SK-N-SH (cell line): ENCODE results near the gene AMPD2. TPM values are rescaled to one million over a fixed set of nuclear protein-coding genes. Genes with fewer than 3 reads are reported as not detected.
A peak's percentile ranks its signal among the peaks of the same experiment; 100 is the strongest.

Experiments used
- CTCF ChIA-PET: fragments of 300-600, 350-600 bp; formaldehyde crosslinking; extraction: SDS; loops from one replicate; lab custom pipeline; 2021; lab: Yijun Ruan, JAX
- POLR2A ChIA-PET: fragments of 350-600 bp; sonication (Branson Sonifier 250); formaldehyde crosslinking; extraction: SDS; loops from one replicate; lab custom pipeline; 2020; ENCODE audit warnings: antibody characterized with exemption, inconsistent platforms; lab: Yijun Ruan, JAX
- DNase-seq: peaks from one replicate; pipeline ENCODE4 v3.0.0; 2012
- H2AFZ ChIP-seq: fragments of 200-600 bp; sonication (generic); 2 replicates; pipeline ENCODE4 v1.8.1; 2016; ENCODE audit warnings: antibody characterized with exemption, mild to moderate bottlenecking, low read depth
- H3F3A ChIP-seq: fragments of 200-600 bp; sonication (generic); replicated peaks from 2 replicates; pipeline ENCODE3; 2016; ENCODE audit warnings: antibody characterized with exemption, mild to moderate bottlenecking; ENCODE audit not compliant: insufficient read depth
- H3K27ac ChIP-seq, 2 experiments: fragments of 200-500 bp in 1 of 2; fragments of 200-600 bp in 1 of 2; sonication (Bioruptor generic) in 1 of 2; sonication (generic), shearing (Covaris generic) in 1 of 2; 2 replicates each; pipeline versions ENCODE4 v1.5.1 to v1.6.1; 2014 to 2016; ENCODE audit warnings: low read depth in 2 of 2, inconsistent platforms in 1 of 2, low read length in 1 of 2, mild to moderate bottlenecking in 1 of 2, mixed read lengths in 1 of 2
- H3K27me3 ChIP-seq: fragments of 200-600 bp; sonication (generic), shearing (Covaris generic); 2 replicates; pipeline ENCODE4 v1.6.1; 2016; ENCODE audit warnings: mixed run types; ENCODE audit not compliant: insufficient read depth
- H3K36me3 ChIP-seq, 2 experiments: fragments of 200-500 bp in 1 of 2; fragments of 200-600 bp in 1 of 2; sonication (Bioruptor generic) in 1 of 2; sonication (generic) in 1 of 2; replicated peaks in 1 of 2; 2 replicates each; pipeline versions ENCODE3 to v1.5.1; 2014 to 2016; ENCODE audit warnings: low read length in 1 of 2, mild to moderate bottlenecking in 1 of 2; ENCODE audit not compliant: insufficient read depth in 2 of 2, control insufficient read depth in 1 of 2
- H3K4me1 ChIP-seq, 2 experiments: fragments of 200-500 bp in 1 of 2; fragments of 200-600 bp in 1 of 2; sonication (Bioruptor generic) in 1 of 2; sonication (generic), shearing (Covaris generic) in 1 of 2; 2 replicates each; pipeline versions ENCODE4 v1.5.1 to v1.6.1; 2014 to 2016; ENCODE audit warnings: low read depth in 1 of 2, low read length in 1 of 2, mixed run types in 1 of 2; ENCODE audit not compliant: insufficient read depth in 2 of 2, control insufficient read depth in 1 of 2
- H3K4me2 ChIP-seq: fragments of 200-600 bp; sonication (generic), shearing (Covaris generic); 2 replicates; pipeline ENCODE4 v1.6.1; 2017; ENCODE audit warnings: mixed run types
- H3K4me3 ChIP-seq, 2 experiments: fragments of 200-500 bp in 1 of 2; fragments of 200-600 bp in 1 of 2; sonication (Bioruptor generic) in 1 of 2; sonication (generic), shearing (Covaris generic) in 1 of 2; 2 replicates each; pipeline versions ENCODE4 v1.5.1 to v1.8.1; 2014 to 2016; ENCODE audit warnings: low read depth in 2 of 2, inconsistent platforms in 1 of 2, low read length in 1 of 2, mild to moderate bottlenecking in 1 of 2, mixed read lengths in 1 of 2, moderate library complexity in 1 of 2
- H3K79me2 ChIP-seq: fragments of 200-600 bp; sonication (generic); 2 replicates; pipeline ENCODE4 v1.8.1; 2017; ENCODE audit warnings: mild to moderate bottlenecking; ENCODE audit not compliant: insufficient read depth
- H3K9ac ChIP-seq: fragments of 200-600 bp; sonication (generic); 2 replicates; pipeline ENCODE4 v1.6.1; 2017; ENCODE audit warnings: mixed run types
- H3K9me2 ChIP-seq: fragments of 200-600 bp; sonication (generic); 2 replicates; pipeline ENCODE4 v1.6.1; 2017; ENCODE audit warnings: mixed run types
- H3K9me3 ChIP-seq: fragments of 200-600 bp; sonication (generic); 2 replicates; pipeline ENCODE4 v1.6.1; 2017; ENCODE audit warnings: mixed run types, mild to moderate bottlenecking, moderate library complexity
- H4K20me1 ChIP-seq: fragments of 200-600 bp; sonication (generic); 2 replicates; pipeline ENCODE4 v1.6.1; 2017; ENCODE audit warnings: mild to moderate bottlenecking, mixed run types; ENCODE audit not compliant: insufficient read depth
- ELF1 ChIP-seq: IDR thresholded peaks from 2 replicates; pipeline ENCODE4 v1.4.0; 2012
- EP300 ChIP-seq, 2 experiments: IDR thresholded peaks; 2 replicates each; pipeline versions ENCODE4 v1.4.0 to v1.6.1; 2012; ENCODE audit warnings: borderline replicate concordance in 1 of 2, low read depth in 1 of 2, low read length in 1 of 2
- EZH2phosphoT487 ChIP-seq: fragments of 200-600 bp; sonication (generic); IDR thresholded peaks from 2 replicates; pipeline ENCODE4 v1.6.1; 2017; ENCODE audit warnings: low read depth, mixed run types, mild to moderate bottlenecking, antibody characterized with exemption, moderate library complexity, borderline replicate concordance
- GABPA ChIP-seq: IDR thresholded peaks from 2 replicates; pipeline ENCODE4 v1.4.0; 2012; ENCODE audit warnings: low read depth, mild to moderate bottlenecking
- GATA2 ChIP-seq: sonication (generic); formaldehyde crosslinking; IDR thresholded peaks from 2 replicates; pipeline ENCODE4 v1.5.0; 2020; ENCODE audit warnings: mild to moderate bottlenecking, missing genetic modification reagents
- IRF3 ChIP-seq: fragments of 150-350 bp; IDR thresholded peaks from 2 replicates; pipeline ENCODE4 v1.6.1; 2016; ENCODE audit warnings: mild to moderate bottlenecking, low read depth, low read length
- MAX ChIP-seq: IDR thresholded peaks from 2 replicates; pipeline ENCODE4 v1.4.0; 2012; ENCODE audit warnings: low read depth
- NFIC ChIP-seq: IDR thresholded peaks from 2 replicates; pipeline ENCODE4 v1.4.0; 2012; ENCODE audit warnings: borderline replicate concordance
- POLR2AphosphoS5 ChIP-seq: IDR thresholded peaks from 2 replicates; pipeline ENCODE4 v1.6.1; 2012; ENCODE audit warnings: low read depth, low read length
- RXRA ChIP-seq: IDR thresholded peaks from 2 replicates; pipeline ENCODE4 v1.4.0; 2012; ENCODE audit warnings: low read depth, mild to moderate bottlenecking, borderline replicate concordance
- TCF12 ChIP-seq: IDR thresholded peaks from 2 replicates; pipeline ENCODE4 v1.4.0; 2012
- TEAD4 ChIP-seq: IDR thresholded peaks from 2 replicates; pipeline ENCODE4 v1.4.0; 2012; ENCODE audit warnings: mild to moderate bottlenecking, borderline replicate concordance; ENCODE audit not compliant: insufficient read depth
- YY1 ChIP-seq: IDR thresholded peaks from 2 replicates; pipeline ENCODE4 v1.4.0; 2012; ENCODE audit warnings: low read depth, mild to moderate bottlenecking
- ZBTB33 ChIP-seq: IDR thresholded peaks from 2 replicates; pipeline ENCODE4 v1.4.0; 2012; ENCODE audit warnings: low read depth, borderline replicate concordance
- WGBS: methylation state at CpG from one replicate; pipeline ENCODE4 v1.1.6; 2017; ENCODE audit warnings: low lambda C conversion rate; 5-methylcytosine and 5-hydroxymethylcytosine counted together
- polyA plus RNA-seq, 3 experiments: library from polyadenylated mRNA; depleted of rRNA; stranded (reverse); fragments of >200 nt; gene quantifications; 2 replicates each; pipeline ENCODE4 v1.2.3, GENCODE V29; 2012

The AMPD2 gene
- polyA plus RNA-seq, 1 of the 3 experiments (the other 2 are of a cell fraction) = 59.1 TPM

GRCh38 chr1:109611308-109611990, 8.2 kb upstream of the AMPD2 start:
- Histone ChIP-seq H3K4me1 (peaks cover 0 to 5% of the 10 kb centered on the region in 2 experiments; a peak in 1 of 4 replicates), H3K27me3 (no peaks in the 10 kb centered on the region), H3K79me2 (no peaks in the 10 kb centered on the region), H3K27ac (peak overlapping the region in 1 of 2 experiments; percentile 60; a peak in 1 of 4 replicates), H3F3A (peaks cover 13% of the 10 kb centered on the region), H3K9me3 (no peaks in the 10 kb centered on the region), H3K9ac (no peak overlapping the region), H3K4me2 (no peak overlapping the region), H2AFZ (no peak overlapping the region), H4K20me1 (no peaks in the 10 kb centered on the region), H3K36me3 (no peaks in the 10 kb centered on the region), H3K4me3 (no peak overlapping the region), H3K9me2 (no peaks in the 10 kb centered on the region)
- CTCF ChIA-PET = interaction anchor here (1.2 to 2.6 kb wide), 4 partner anchors 13 to 38 kb away, joined by 3 to 9 read pairs (median 4); no protein-coding TSS in a partner anchor
- POLR2A ChIA-PET = no interaction called here
- WGBS = 96% methylated on average over 8 of the region's 13 CpGs
- no peak for TF ChIP-seq GATA2
- TF ChIP-seq EP300 (IDR thresholded peaks at IDR 0.05; ENCODE audit: borderline replicate concordance in 1 of 2, low read depth in 1 of 2, low read length in 1 of 2) = no peak
- no peak for TF ChIP-seq EZH2phosphoT487
- TF ChIP-seq YY1 = no peak
- no peak for TF ChIP-seq RXRA
- TF ChIP-seq POLR2AphosphoS5 = no peak
- TF ChIP-seq ZBTB33 = no peak
- TF ChIP-seq NFIC = no peak
- no peak for TF ChIP-seq GABPA
- no peak for TF ChIP-seq TEAD4
- TF ChIP-seq TCF12 = no peak
- TF ChIP-seq ELF1 = no peak
- no peak for TF ChIP-seq MAX
- TF ChIP-seq IRF3 = no peak
- no peak for DNase-seq
